ENCODE data around the gene SH3BP2.
A peak's percentile ranks its signal among the peaks of the same experiment; 100 is the strongest.

The SH3BP2 gene

GRCh38 chr4:2753436-2753835 lies 39.4 kb upstream of the SH3BP2 start:
- Histone ChIP-seq H4K12ac (ENCODE audit: low read depth, low read length) (no peak overlapping the region), H2AFZ (ENCODE audit: insufficient read depth, low read length, poor library complexity) (no peak overlapping the region), H4K8ac (ENCODE audit: low read depth, low read length) (no peak overlapping the region), H3K9me3 (ENCODE audit: insufficient read depth, low read depth, low read length) (no peaks in the 10 kb centered on the region), H2BK12ac (ENCODE audit: low read length) (no peak overlapping the region), H3K27me3 (ENCODE audit: insufficient read depth, low read length) (no peaks in the 10 kb centered on the region), H2BK120ac (ENCODE audit: insufficient read depth, low read length, poor library complexity) (no peak overlapping the region), H2AK5ac (ENCODE audit: low read length) (no peak overlapping the region), H3K4me3 (ENCODE audit: low read depth, low read length) (no peak overlapping the region), H4K91ac (ENCODE audit: low read depth, low read length) (no peak overlapping the region), H3K4me2 (ENCODE audit: low read length) (no peak overlapping the region), H2BK5ac (ENCODE audit: low read depth, low read length, poor library complexity) (no peak overlapping the region), H3K27ac (ENCODE audit: low read depth, low read length) (no peak overlapping the region), H3K14ac (ENCODE audit: low read length) (no peak overlapping the region), H3K18ac (ENCODE audit: low read length) (no peak overlapping the region), H3K9ac (ENCODE audit: low read length) (no peak overlapping the region), H3K23ac (ENCODE audit: low read length) (no peak overlapping the region), H3K4ac (ENCODE audit: low read depth, low read length) (peak overlapping the region; percentile 4), H3K79me2 (ENCODE audit: control insufficient read depth, insufficient read depth, low read length, poor library complexity) (peaks cover 14% of the 10 kb centered on the region), H3K79me1 (ENCODE audit: low read length) (peaks cover 11% of the 10 kb centered on the region), H3K36me3 (ENCODE audit: control insufficient read depth in 1 of 2, insufficient read depth in 2 of 2, low read length in 2 of 2) (peaks cover 4 to 7% of the 10 kb centered on the region in 2 experiments), H3K4me1 (ENCODE audit: control insufficient read depth in 1 of 2, insufficient read depth in 2 of 2, low read length in 2 of 2) (peaks cover 15 to 21% of the 10 kb centered on the region in 2 experiments)
- WGBS (ENCODE audit: extremely low coverage, insufficient coverage, insufficient read length), result no CpG with 5 or more reads among the region's 4 CpGs
- DNase-seq, result no peak

- Histone ChIP-seq H3K18ac (ENCODE audit: low read length) (peak overlapping the region; percentile 70), H3K4me2 (ENCODE audit: low read length) (peak overlapping the region; percentile 79), H2BK12ac (ENCODE audit: low read length) (no peak overlapping the region), H3K79me1 (ENCODE audit: low read length) (peaks cover 11% of the 10 kb centered on the region), H2BK5ac (ENCODE audit: low read depth, low read length, poor library complexity) (peak overlapping the region; percentile 42), H3K23ac (ENCODE audit: low read length) (peak overlapping the region; percentile 73), H3K9me3 (ENCODE audit: insufficient read depth, low read depth, low read length) (no peaks in the 10 kb centered on the region), H2BK120ac (ENCODE audit: insufficient read depth, low read length, poor library complexity) (peak overlapping the region; percentile 5), H3K14ac (ENCODE audit: low read length) (peak overlapping the region; percentile 83), H2AFZ (ENCODE audit: insufficient read depth, low read length, poor library complexity) (peak overlapping the region; percentile 37), H4K8ac (ENCODE audit: low read depth, low read length) (peak overlapping the region; percentile 44), H3K36me3 (ENCODE audit: control insufficient read depth in 1 of 2, insufficient read depth in 2 of 2, low read length in 2 of 2) (peaks cover 4% of the 10 kb centered on the region in 2 experiments), H3K27me3 (ENCODE audit: insufficient read depth, low read length) (no peaks in the 10 kb centered on the region), H3K79me2 (ENCODE audit: control insufficient read depth, insufficient read depth, low read length, poor library complexity) (peaks cover 14% of the 10 kb centered on the region), H3K9ac (ENCODE audit: low read length) (peak overlapping the region; percentile 89), H3K4ac (ENCODE audit: low read depth, low read length) (peak overlapping the region; percentile 97), H3K27ac (ENCODE audit: low read depth, low read length) (peak overlapping the region; percentile 62), H3K4me3 (ENCODE audit: low read depth, low read length) (peak overlapping the region; percentile 86), H2AK5ac (ENCODE audit: low read length) (peak overlapping the region; percentile 67), H4K12ac (ENCODE audit: low read depth, low read length) (peak overlapping the region; percentile 83), H4K91ac (ENCODE audit: low read depth, low read length) (peak overlapping the region; percentile 48), H3K4me1 (ENCODE audit: control insufficient read depth in 1 of 2, insufficient read depth in 2 of 2, low read length in 2 of 2) (peaks cover 15 to 21% of the 10 kb centered on the region in 2 experiments)
- DNase-seq, result no peak
- WGBS (ENCODE audit: extremely low coverage, insufficient coverage, insufficient read length), result no CpG with 5 or more reads among the region's 23 CpGs
Observed at GRCh38 chr4:2754848-2755819, 37.8 kb upstream of the SH3BP2 start.

GRCh38 chr4:2755821-2756690 lies 36.8 kb upstream of the SH3BP2 start, which contains the start of gene TNIP2:
TSS of gene TNIP2 (minus strand) at chr4:2756336. CDS start at chr4:2756289, 47 bp downstream.
- peak within 1 kb of the TSS; percentile 86 for H3K4me3 ChIP-seq (ENCODE audit: low read depth, low read length)
- H3K79me2 ChIP-seq (ENCODE audit: control insufficient read depth, insufficient read depth, low read length, poor library complexity), result peaks cover 12% of the 10 kb centered on the region
- DNase-seq, result peak; percentile 92 to 94
- H3K27me3 ChIP-seq (ENCODE audit: insufficient read depth, low read length), result no peaks in the 10 kb centered on the region
- peak within 1 kb of the TSS; percentile 79 for H3K4me2 ChIP-seq (ENCODE audit: low read length)
- H3K4ac ChIP-seq (ENCODE audit: low read depth, low read length), result peak within 1 kb of the TSS; percentile 97
- peak within 1 kb of the TSS; percentile 8 for H2AFZ ChIP-seq (ENCODE audit: insufficient read depth, low read length, poor library complexity)
- H4K91ac ChIP-seq (ENCODE audit: low read depth, low read length), result peak within 1 kb of the TSS; percentile 48
- H2BK5ac ChIP-seq (ENCODE audit: low read depth, low read length, poor library complexity), result peak within 1 kb of the TSS; percentile 42
- H2BK12ac ChIP-seq (ENCODE audit: low read length), result peak within 1 kb of the TSS; percentile 29
- H3K36me3 ChIP-seq (ENCODE audit: control insufficient read depth in 1 of 2, insufficient read depth in 2 of 2, low read length in 2 of 2), result peaks cover 2 to 4% of the 10 kb centered on the region in 2 experiments
- peak within 1 kb of the TSS; percentile 67 for H2AK5ac ChIP-seq (ENCODE audit: low read length)
- H3K79me1 ChIP-seq (ENCODE audit: low read length), result peaks cover 11% of the 10 kb centered on the region
- no peaks in the 10 kb centered on the region for H3K9me3 ChIP-seq (ENCODE audit: insufficient read depth, low read depth, low read length)
- peak within 1 kb of the TSS; percentile 89 for H3K9ac ChIP-seq (ENCODE audit: low read length)
- H2BK120ac ChIP-seq (ENCODE audit: insufficient read depth, low read length, poor library complexity), result peak within 1 kb of the TSS; percentile 5
- H4K8ac ChIP-seq (ENCODE audit: low read depth, low read length), result peak within 1 kb of the TSS; percentile 89
- peak within 1 kb of the TSS; percentile 62 for H3K27ac ChIP-seq (ENCODE audit: low read depth, low read length)
- H3K14ac ChIP-seq (ENCODE audit: low read length), result peak within 1 kb of the TSS; percentile 83
- peak within 1 kb of the TSS; percentile 83 for H4K12ac ChIP-seq (ENCODE audit: low read depth, low read length)
- H3K23ac ChIP-seq (ENCODE audit: low read length), result peak within 1 kb of the TSS; percentile 73
- peaks cover 15 to 16% of the 10 kb centered on the region in 2 experiments for H3K4me1 ChIP-seq (ENCODE audit: control insufficient read depth in 1 of 2, insufficient read depth in 2 of 2, low read length in 2 of 2)
- WGBS (ENCODE audit: extremely low coverage, insufficient coverage, insufficient read length), result no CpG with 5 or more reads among the region's 96 CpGs
- H3K18ac ChIP-seq (ENCODE audit: low read length), result peak within 1 kb of the TSS; percentile 70
